HFFc6 (cell line): Measurements from ENCODE around the gene NDUFS2. TPM values are rescaled to one million over a fixed set of nuclear protein-coding genes. Genes with fewer than 3 reads are reported as not detected.

Experiments
- DNase-seq: peaks from one replicate; pipeline ENCODE4 v3.0.0-alpha.2; 2018
- H3K27ac Mint-ChIP-seq: 2 replicates; pipeline ENCODE4 v1.8.0; 2020; ENCODE audit warnings: mild to moderate bottlenecking, mixed read lengths
- H3K27me3 Mint-ChIP-seq: 2 replicates; pipeline ENCODE4 v1.8.0; 2021; ENCODE audit warnings: mild to moderate bottlenecking, moderate library complexity, mixed read lengths; ENCODE audit not compliant: insufficient read depth
- H3K36me3 Mint-ChIP-seq: 2 replicates; pipeline ENCODE4 v1.8.0; 2021; ENCODE audit warnings: low read depth, mixed read lengths
- H3K4me1 Mint-ChIP-seq: 2 replicates; pipeline ENCODE4 v1.8.0; 2020; ENCODE audit warnings: low read depth, mixed read lengths
- H3K4me3 Mint-ChIP-seq: 2 replicates; pipeline ENCODE4 v1.8.0; 2020; ENCODE audit warnings: mild to moderate bottlenecking, moderate library complexity, mixed read lengths
- H3K9me3 Mint-ChIP-seq: 2 replicates; pipeline ENCODE4 v1.8.0; 2020; ENCODE audit warnings: mild to moderate bottlenecking, mixed read lengths
- CTCF ChIP-seq: fragments of 200-600 bp; sonication (generic); IDR thresholded peaks from 2 replicates; pipeline ENCODE4 v1.5.0; 2021; ENCODE audit warnings: antibody characterized with exemption, mild to moderate bottlenecking
- total RNA-seq, 6 experiments: library from RNA; stranded (reverse); fragmentation: NEBNext Ultra II Directional; extraction: Animal tissue kit (Norgen Biotek cat#: 25700); gene quantifications; 2 replicates in 1 of 6; 3 replicates in 5 of 6; pipeline ENCODE4 v1.2.3, GENCODE V29; 2021

The NDUFS2 gene
- total RNA-seq, 6 experiments from 2014 or later: 81.5 to 90.8 (median 85.8) TPM

- TF ChIP-seq CTCF: no peak
- no peaks in the 10 kb centered on the region; the same call in none of the 2 replicates for H3K27me3 Mint-ChIP-seq
- no peaks in the 10 kb centered on the region for H3K9me3 Mint-ChIP-seq
- peak; percentile 20 for DNase-seq
- H3K36me3 Mint-ChIP-seq: peaks cover 5% of the 10 kb centered on the region; the same call in 1 of the 2 replicates
- H3K27ac Mint-ChIP-seq: peak overlapping the region; percentile 100
- peak overlapping the region; percentile 94 for H3K4me3 Mint-ChIP-seq
- H3K4me1 Mint-ChIP-seq: peaks cover 25% of the 10 kb centered on the region
Measured at GRCh38 chr1:161166669-161167548, 35.3 kb upstream of the NDUFS2 start.

GRCh38 chr1:161168906-161169305, 33.3 kb upstream of the NDUFS2 start:
- no peaks in the 10 kb centered on the region; the same call in none of the 2 replicates for H3K27me3 Mint-ChIP-seq
- no peak for DNase-seq
- H3K4me3 Mint-ChIP-seq: no peak overlapping the region
- TF ChIP-seq CTCF: no peak
- peaks cover 15% of the 10 kb centered on the region for H3K36me3 Mint-ChIP-seq
- H3K27ac Mint-ChIP-seq: no peak overlapping the region
- no peaks in the 10 kb centered on the region for H3K9me3 Mint-ChIP-seq
- peaks cover 44% of the 10 kb centered on the region for H3K4me1 Mint-ChIP-seq

GRCh38 chr1:161171191-161171590, 31.0 kb upstream of the NDUFS2 start:
- Mint-ChIP-seq H3K27ac (peak overlapping the region; percentile 61; the same call in 1 of the 2 replicates), H3K27me3 (no peaks in the 10 kb centered on the region; the same call in none of the 2 replicates), H3K4me3 (no peak overlapping the region), H3K4me1 (peaks cover 44% of the 10 kb centered on the region), H3K9me3 (no peaks in the 10 kb centered on the region; the same call in 1 of the 2 replicates), H3K36me3 (peaks cover 30% of the 10 kb centered on the region)
- no peak for DNase-seq
- peak; percentile 66 for TF ChIP-seq CTCF

GRCh38 chr1:161171696-161172095, 30.5 kb upstream of the NDUFS2 start:
- Mint-ChIP-seq H3K36me3 (peaks cover 30% of the 10 kb centered on the region), H3K4me3 (no peak overlapping the region), H3K27ac (peak overlapping the region; percentile 74), H3K9me3 (no peaks in the 10 kb centered on the region; the same call in 1 of the 2 replicates), H3K27me3 (peaks cover 3% of the 10 kb centered on the region), H3K4me1 (peaks cover 49% of the 10 kb centered on the region)
- DNase-seq: no peak
- TF ChIP-seq CTCF: no peak

GRCh38 chr1:161172349-161172748, 29.8 kb upstream of the NDUFS2 start:
- no peak for DNase-seq
- Mint-ChIP-seq H3K27ac (peak overlapping the region; percentile 74), H3K36me3 (peaks cover 30% of the 10 kb centered on the region), H3K27me3 (peaks cover 3% of the 10 kb centered on the region), H3K4me3 (peak overlapping the region; percentile 29), H3K9me3 (no peaks in the 10 kb centered on the region; the same call in 1 of the 2 replicates), H3K4me1 (peaks cover 45% of the 10 kb centered on the region)
- TF ChIP-seq CTCF: no peak
